Measurements from ENCODE around the gene ITGBL1. TPM values are rescaled to one million over a fixed set of nuclear protein-coding genes. Genes with fewer than 3 reads are reported as not detected.

Gene ITGBL1
- total and polyA plus RNA-seq, 2 donors (not counting 3 experiments of a cell fraction or from before 2014, with no cell fraction given): 4.6 to 8.8 TPM

GRCh38 chr13:101555610-101556009, 103.1 kb downstream of the ITGBL1 start:
- no peaks in the 10 kb centered on the region for H3K79me2 ChIP-seq (ENCODE audit: control insufficient read depth, insufficient read depth, low read length)
- CTCF ChIA-PET: no interaction called here
- no peaks in the 10 kb centered on the region for H3K4me1 ChIP-seq (ENCODE audit: control insufficient read depth, extremely low read depth, insufficient read depth, low read length)
- DNase-seq (ENCODE audit: low read depth, low spot score) (no peak), FAIRE-seq (no peak)
- no TSS peak for BruUV-seq (replicated peaks)
- no peaks in the 10 kb centered on the region for H3K27me3 ChIP-seq (ENCODE audit: control insufficient read depth in 2 of 2, insufficient read depth in 2 of 2, low read length in 2 of 2)
- intact Hi-C loops (cut with micrococcal nuclease): no loop called here
- no peaks in the 10 kb centered on the region for H3K36me3 ChIP-seq (ENCODE audit: control insufficient read depth in 2 of 2, extremely low read depth in 1 of 2, insufficient read depth in 2 of 2, low read length in 2 of 2)
- POLR2A ChIA-PET: no interaction called here
- no peak overlapping the region for H2AFZ ChIP-seq (ENCODE audit: low read depth, low read length)
- H4K20me1 ChIP-seq (replicated peaks; ENCODE audit: control insufficient read depth, extremely low read depth, insufficient read depth, low read length): no peaks in the 10 kb centered on the region
- no peak overlapping the region for H3K9ac ChIP-seq (replicated peaks; ENCODE audit: extremely low read depth, insufficient read depth, low read length)
- peaks cover 3% of the 10 kb centered on the region for H3K9me1 ChIP-seq (replicated peaks; ENCODE audit: control insufficient read depth, extremely low read depth, insufficient read depth, low read length)
- H3K4me2 ChIP-seq (ENCODE audit: insufficient read depth, low read length): no peak overlapping the region
- H3K27ac ChIP-seq (ENCODE audit: insufficient read depth, low read depth, low read length): no peak overlapping the region
- dilution Hi-C loops (cut with MboI; ENCODE audit: extremely low pct_ligation_motif_present, low sequenced_read_pairs): no loop called here
- TF ChIP-seq POLR2AphosphoS5 (IDR thresholded peaks at IDR 0.05; ENCODE audit: insufficient read depth, low read depth, low read length) (no peak), FOS (IDR thresholded peaks at IDR 0.05; ENCODE audit: borderline replicate concordance, insufficient read depth, low read length) (no peak), GATA2 (IDR thresholded peaks at IDR 0.05; ENCODE audit: insufficient read depth, insufficient read length, low read depth, low read length) (no peak), POLR2A (IDR thresholded peaks at IDR 0.05; ENCODE audit: low read depth, low read length) (no peak), JUN (IDR thresholded peaks at IDR 0.05; ENCODE audit: borderline replicate concordance, insufficient read depth, insufficient read length, low read depth) (no peak), EZH2 (IDR thresholded peaks at IDR 0.05; ENCODE audit: borderline replicate concordance, low read depth, low read length, severe bottlenecking) (no peak), MYC (IDR thresholded peaks at IDR 0.05; ENCODE audit: low read depth, low read length) (no peak)
- TF ChIP-seq, protein P1, sequence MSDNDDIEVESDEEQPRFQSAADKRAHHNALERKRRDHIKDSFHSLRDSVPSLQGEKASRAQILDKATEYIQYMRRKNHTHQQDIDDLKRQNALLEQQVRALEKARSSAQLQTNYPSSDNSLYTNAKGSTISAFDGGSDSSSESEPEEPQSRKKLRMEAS (IDR thresholded peaks at IDR 0.05; ENCODE audit: insufficient read depth, insufficient read length): no peak
- TF ChIP-seq, protein P2, sequence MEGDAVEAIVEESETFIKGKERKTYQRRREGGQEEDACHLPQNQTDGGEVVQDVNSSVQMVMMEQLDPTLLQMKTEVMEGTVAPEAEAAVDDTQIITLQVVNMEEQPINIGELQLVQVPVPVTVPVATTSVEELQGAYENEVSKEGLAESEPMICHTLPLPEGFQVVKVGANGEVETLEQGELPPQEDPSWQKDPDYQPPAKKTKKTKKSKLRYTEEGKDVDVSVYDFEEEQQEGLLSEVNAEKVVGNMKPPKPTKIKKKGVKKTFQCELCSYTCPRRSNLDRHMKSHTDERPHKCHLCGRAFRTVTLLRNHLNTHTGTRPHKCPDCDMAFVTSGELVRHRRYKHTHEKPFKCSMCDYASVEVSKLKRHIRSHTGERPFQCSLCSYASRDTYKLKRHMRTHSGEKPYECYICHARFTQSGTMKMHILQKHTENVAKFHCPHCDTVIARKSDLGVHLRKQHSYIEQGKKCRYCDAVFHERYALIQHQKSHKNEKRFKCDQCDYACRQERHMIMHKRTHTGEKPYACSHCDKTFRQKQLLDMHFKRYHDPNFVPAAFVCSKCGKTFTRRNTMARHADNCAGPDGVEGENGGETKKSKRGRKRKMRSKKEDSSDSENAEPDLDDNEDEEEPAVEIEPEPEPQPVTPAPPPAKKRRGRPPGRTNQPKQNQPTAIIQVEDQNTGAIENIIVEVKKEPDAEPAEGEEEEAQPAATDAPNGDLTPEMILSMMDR (IDR thresholded peaks at IDR 0.05; ENCODE audit: extremely low read depth in 1 of 2, insufficient read depth in 1 of 2, low read depth in 1 of 2, low read length in 2 of 2): no peak
- no peak overlapping the region for H3K4me3 ChIP-seq (replicated peaks in 1 of 3; ENCODE audit: insufficient read depth in 1 of 3, low read depth in 1 of 3, low read length in 3 of 3)
- H3K9me3 ChIP-seq (replicated peaks; ENCODE audit: control insufficient read depth, insufficient read depth, low read length): no peaks in the 10 kb centered on the region

Data from endothelial cell of umbilical vein (primary cell).